Measurements from ENCODE around the gene TMPRSS13. TPM values are rescaled to one million over a fixed set of nuclear protein-coding genes. Genes with fewer than 3 reads are reported as not detected.

Gene TMPRSS13
- total RNA-seq = not detected in 2 replicates

DNA sequence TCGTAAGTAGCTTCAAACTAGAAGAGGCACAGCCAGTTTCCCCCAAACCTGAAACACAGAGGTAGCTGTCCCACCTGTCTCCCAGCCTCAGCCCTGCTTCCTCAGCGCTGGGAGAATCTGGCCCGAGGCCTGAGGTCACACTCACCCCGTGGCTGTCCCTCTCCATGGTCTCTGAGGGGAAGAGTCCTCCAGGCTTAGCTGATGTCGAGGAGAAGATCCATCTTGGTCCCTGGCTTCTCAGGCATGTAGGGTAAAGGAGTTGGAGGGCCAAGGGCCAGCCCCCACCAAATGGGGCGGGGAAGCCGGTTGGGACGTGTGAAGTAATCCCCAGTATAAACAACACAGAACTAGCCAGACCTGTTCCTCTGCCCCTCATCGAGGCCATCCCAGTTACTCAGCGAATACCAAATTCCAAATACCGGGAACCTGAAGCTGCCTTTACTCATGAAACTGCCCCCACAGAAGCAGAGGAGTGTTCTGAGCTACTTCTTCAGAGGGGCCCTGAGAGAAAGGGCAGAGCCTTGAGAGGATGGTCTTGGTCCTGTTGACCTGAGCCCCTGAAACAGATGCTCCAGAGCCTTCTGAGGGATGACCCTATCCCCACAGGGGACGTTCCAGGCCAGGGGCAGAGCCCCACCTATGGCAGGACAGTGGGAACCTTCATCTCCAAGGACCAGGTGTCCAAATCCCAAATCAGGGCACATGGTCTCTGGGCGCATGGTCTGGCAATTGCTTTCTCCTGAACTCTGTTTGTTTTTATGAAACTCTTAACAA is at the start of gene TMPRSS13:
TMPRSS13 (minus strand) TSS at position 261 of the 774 bp plus-strand sequence; CDS start at position 166, 95 bp downstream.

DNA sequence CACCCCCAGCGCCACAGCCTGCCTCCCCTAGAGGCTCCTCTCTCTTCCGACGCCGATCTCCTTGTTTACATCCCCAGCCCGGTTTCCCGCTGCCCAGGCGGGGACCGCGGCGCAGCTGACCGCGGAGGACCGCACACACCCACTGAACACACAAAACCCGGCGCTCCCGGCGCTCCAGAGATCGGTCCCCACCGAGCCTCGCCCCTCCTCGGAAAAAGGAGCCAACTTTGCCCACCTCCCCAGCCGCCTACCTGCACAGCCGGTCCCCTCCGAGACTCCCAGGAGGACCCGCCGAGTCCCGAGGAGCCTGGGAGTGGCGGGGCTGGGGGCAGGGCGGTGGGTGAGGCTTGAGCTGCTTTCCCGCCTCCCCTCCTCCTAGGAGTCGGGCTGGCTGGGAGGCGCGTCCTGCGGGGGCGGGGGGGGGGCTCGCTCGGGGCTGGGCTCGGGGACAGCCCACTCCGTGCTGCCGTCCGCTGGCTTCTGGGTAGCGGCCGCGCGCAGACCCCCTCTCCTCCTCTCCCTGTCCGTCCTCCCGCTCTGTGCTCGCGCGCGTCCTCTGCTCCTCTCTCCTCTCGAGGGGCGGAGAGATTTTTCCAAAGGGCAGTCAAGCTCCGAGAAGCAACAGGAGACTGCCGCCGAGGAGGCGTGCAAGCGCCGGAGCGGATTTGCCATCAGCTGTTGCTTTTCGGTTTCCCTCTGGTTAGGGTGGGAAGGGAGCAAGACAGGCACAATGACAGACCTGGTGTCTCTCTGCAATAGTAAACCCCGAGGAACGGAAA is 52.7 kb downstream of the TMPRSS13 start, which contains the start of gene FXYD6:
FXYD6 (minus strand) TSS at position 318 of the 779 bp plus-strand sequence. CDS start 33,882 bp downstream, outside the sequence.

Other genes starting within 250 kb of the TMPRSS13 start
- gene DSCAML1, start 132.2 kb downstream of the TMPRSS13 start, total RNA-seq = not detected in 2 replicates
- gene FXYD2, start 104.7 kb downstream of the TMPRSS13 start, total RNA-seq = 0.26 TPM in 1 of 2 replicates, not detected in the other
- 17.4 and 21.6 TPM in 2 replicates for gene FXYD6, start 52.7 kb downstream of the TMPRSS13 start, total RNA-seq
- gene IL10RA, start 57.0 kb upstream of the TMPRSS13 start, total RNA-seq = under 0.01 TPM in 1 of 2 replicates, not detected in the other
- gene TMPRSS4, start 147.7 kb upstream of the TMPRSS13 start, total RNA-seq = not detected in 2 replicates
- not detected in 2 replicates for gene SMIM35, start 157.6 kb upstream of the TMPRSS13 start, total RNA-seq
- gene SCN4B, start 223.4 kb upstream of the TMPRSS13 start, total RNA-seq = 0.39 and 0.56 TPM in 2 replicates
- under 0.01 and 0.48 TPM in 2 replicates for gene SCN2B, start 247.2 kb upstream of the TMPRSS13 start, total RNA-seq

Data from epithelial cell of alveolus of lung (primary cell).